ENCODE data around the gene ALCAM. TPM values are rescaled to one million over a fixed set of nuclear protein-coding genes. Genes with fewer than 3 reads are reported as not detected.

Gene ALCAM
- total RNA-seq, 1 donor from 2014 or later, result 115 TPM

DNA sequence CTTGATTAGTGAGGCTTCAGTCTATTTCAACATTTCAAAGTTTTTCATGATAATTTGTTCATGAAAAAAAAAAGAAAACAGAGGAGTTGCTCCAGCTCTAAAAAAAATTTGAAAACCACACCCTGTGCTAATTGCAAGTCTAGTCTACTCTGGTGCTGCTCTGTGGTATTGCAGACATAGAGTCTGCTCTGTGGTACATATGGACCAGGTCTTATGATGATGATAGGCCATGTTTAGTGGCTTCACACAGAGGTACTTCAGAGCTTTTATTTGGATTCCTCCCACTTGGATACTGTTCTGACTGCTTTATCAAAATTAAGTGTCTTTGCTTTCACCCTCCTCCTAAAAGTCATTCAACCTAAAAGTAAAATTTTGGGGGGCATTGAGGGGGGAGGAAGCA is 160.8 kb downstream of the ALCAM start:
- DNase-seq (ENCODE audit: low spot score), result no peak

DNA sequence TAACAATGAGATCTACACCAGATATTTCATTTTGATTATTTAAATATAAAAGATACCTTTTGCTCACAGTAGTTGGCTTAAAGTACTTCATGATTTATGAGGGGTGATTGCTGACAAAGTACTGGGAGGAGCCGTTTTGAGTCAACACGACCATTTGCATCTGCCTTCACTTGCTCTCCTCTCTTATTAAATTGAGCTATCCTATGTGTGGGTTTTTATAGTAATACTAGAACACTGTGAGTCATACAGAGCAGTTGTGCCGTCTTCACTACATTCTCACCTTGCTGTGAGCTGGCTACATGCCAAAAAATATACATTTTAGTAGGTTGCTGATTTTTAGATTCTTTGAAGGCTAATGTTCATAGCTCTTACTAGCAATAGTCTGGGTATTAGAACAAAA is 161.2 kb downstream of the ALCAM start:
- peak; percentile 19 for DNase-seq (ENCODE audit: low spot score)

DNA sequence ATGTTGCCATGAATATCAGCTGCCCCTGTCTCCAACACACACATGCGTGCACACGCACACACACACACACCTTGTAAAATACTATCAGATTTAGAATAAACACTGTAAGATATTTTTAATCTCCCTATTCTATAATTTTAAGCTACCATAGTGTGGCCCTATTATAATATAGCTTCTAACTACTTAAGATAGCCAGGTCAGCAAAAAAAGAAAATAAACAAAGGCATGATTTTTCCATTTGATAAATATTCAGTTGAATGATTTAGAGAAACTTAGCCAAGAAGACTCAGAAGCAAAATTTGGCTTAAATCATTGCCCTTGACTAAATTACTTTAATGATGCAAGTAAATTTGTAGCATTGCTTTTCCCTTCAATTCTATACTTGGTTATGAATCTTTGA is 162.2 kb downstream of the ALCAM start:
- no peak for DNase-seq (ENCODE audit: low spot score)

DNA sequence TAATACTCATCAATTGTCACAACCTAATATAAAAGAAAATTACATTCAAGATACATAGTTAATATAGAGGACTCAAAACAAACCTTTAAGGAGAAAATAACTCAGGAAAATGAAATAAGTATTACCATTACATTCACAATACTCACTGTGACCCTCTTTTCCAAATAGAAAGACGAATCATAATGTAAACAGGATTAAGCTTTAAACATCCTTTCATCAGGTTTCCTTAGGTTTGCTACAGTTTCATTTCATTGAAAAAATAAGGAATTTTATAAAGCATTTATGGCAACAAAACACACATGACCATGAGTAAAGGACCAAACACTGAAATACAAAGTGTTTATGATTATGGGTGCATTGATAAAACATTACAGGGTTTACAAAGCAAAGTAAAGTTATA is 162.7 kb downstream of the ALCAM start:
- no peak for DNase-seq (ENCODE audit: low spot score)

DNA sequence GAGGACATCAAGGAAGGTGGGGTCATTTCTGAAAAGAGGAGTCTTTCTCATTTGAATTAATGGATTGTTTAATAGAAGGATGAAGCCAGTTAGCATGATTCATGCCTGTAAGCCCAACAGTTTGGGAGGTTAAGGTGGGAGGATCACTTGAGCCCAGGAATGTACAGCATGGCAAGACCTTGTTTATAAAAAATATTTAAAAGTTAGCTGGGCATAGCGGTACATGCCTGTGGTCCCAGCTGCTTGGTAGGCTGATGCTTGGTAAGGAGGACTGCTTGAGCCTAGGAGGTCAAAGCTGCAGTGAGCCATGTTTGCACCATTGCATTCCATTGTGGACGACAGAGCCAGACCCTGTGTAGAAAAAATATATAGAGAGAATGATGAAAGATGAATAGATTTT is 165.5 kb downstream of the ALCAM start:
- no peak for DNase-seq (ENCODE audit: low spot score)

DNA sequence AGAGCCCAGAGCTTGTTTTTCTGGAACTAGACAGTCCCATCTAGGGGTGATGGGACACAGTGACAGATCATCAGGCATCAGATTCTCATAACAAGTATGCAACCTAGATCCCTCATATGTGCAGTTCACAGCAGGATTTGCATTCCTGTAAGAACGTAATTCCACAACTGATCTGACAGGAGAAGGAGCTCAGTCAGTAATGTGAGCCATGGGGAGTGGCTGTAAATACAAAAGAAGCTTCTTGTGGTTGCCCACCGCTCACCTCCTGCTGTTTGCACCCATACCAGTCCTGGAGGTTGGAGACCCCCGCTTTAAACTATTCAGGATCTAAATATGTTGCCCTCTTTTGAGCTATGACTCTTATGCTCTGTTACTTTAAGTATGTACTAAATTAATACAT is 167.3 kb downstream of the ALCAM start:
- DNase-seq (ENCODE audit: low spot score), result no peak

DNA sequence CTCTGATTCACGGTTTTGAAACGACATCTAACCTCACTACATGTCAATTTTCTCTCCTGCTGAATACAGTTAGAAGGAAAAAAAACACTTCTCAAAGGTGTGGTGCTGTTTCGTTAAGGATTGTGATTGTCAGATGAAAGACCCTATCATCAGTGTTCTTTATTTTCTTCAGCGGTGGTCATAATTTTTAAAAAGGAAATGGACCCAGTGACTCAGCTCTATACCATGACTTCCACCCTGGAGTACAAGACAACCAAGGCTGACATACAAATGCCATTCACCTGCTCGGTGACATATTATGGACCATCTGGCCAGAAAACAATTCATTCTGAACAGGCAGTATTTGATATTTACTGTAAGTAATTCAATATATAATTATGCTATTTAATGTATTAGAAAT is 167.8 kb downstream of the ALCAM start:
- DNase-seq (ENCODE audit: low spot score), result no peak

DNA sequence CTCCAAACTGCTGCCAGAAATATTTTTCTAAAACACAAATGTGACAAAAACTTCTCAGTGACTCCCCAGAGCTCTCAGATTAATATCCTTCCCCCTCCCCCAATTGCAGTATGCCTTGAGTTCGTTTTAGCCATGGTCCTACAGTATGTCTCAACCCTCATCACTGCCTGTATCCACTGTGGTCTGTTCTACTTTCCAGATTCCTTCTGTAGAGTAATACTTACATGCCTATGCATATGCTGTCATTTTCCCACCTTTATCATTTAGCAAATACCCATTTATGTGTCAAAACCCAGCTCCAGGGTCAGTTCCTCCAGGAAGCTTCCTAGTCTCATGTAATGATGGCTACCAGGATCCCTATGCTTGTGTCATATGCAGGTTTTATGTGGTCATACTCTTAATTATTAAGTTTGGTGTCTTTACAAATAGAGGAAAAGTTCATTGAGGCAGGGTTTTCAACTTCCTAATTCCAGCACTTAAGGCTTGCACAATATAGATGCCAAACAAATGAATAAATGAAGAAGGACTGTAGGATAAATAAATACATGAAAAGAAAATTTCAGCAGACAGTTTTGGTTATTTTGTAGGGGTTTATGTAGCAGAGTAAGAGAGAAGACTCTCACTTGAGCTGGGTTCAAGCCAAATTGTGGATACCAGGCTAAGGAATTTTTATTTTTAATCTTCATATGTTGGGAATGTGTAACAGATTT is 170.8 kb downstream of the ALCAM start:
- no peak for DNase-seq (ENCODE audit: low spot score)

DNA sequence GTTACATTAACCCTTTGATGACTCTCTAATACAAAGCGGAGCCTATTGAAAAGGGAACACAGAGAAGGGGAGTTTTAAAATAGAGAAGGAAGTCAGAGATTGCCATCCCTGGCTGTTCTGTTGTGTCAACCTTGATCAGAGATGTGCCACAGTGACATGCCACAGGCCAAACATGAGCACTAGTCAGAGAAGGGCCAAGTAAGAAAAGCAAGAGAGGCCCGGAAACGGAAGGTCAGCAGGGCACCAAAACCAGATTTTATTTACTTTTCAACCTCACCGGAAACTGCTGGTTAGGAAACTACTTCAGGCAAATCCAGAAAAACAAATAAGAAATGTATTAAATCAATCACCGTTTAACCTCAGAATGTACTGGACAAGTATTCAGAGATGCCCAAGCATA is 171.8 kb downstream of the ALCAM start:
- no peak for DNase-seq (ENCODE audit: low spot score)

DNA sequence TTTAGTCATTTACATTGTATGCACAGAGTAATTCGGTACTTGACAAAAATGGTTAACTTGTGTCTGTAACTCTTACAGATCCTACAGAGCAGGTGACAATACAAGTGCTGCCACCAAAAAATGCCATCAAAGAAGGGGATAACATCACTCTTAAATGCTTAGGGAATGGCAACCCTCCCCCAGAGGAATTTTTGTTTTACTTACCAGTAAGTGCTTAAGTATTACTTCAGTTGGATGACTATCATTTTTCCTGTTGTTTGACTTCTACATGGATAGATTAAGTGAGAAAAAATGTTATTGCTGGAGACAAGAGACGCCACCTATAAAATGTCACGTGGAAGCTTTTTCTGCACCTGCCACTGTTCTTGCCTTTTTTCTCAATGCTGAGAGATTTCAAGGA is 173.2 kb downstream of the ALCAM start:
- no peak for DNase-seq (ENCODE audit: low spot score)

DNA sequence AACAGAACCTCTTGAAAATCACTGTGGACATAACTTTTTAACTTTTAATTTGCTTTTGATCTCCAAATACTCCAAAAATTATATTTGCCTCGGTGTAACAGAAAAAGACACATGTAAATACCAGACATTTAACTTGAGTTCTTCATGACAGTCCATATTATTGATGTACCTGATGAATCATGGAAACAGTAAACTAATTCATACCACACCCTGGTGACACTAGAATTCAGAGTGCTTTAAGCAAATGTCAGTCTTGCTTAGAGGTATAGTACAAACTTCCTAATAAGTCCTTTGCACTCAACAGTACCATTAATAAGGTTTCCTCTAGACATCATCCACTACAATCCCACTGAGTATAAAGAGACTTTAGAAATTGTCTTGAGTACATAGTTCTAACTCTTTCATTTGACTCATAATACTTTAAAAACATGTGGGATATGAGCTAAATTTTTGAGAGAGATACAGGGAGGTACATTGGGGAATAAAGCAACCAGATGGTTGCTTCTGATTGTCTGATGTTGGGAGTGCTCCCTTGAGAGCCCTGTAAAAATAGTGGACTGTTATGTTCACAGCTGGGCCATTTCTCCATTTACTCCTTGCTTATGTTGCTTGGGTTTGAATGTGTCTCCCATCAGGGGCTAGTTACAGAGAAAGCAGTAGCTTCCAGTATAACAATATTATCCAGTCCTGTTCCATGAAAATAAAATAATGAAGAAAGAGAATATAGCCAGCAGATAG is 175.7 kb downstream of the ALCAM start:
- no peak for DNase-seq (ENCODE audit: low spot score)

DNA sequence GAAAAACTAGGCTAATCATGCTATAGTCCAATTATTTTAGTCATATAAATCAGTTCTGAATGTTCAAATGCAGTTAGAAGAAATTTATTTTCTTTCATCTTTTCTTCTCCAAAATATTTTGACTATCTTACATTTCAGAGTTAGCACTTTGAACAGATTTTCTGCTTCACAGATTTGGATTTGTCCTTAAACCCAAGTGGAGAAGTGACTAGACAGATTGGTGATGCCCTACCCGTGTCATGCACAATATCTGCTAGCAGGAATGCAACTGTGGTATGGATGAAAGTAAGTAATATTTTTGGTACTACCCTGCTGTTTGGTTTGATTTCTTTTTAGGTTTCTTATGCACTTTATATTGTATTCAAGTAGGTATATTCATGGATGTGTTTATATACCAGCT is 178.3 kb downstream of the ALCAM start:
- DNase-seq (ENCODE audit: low spot score), result no peak

DNA sequence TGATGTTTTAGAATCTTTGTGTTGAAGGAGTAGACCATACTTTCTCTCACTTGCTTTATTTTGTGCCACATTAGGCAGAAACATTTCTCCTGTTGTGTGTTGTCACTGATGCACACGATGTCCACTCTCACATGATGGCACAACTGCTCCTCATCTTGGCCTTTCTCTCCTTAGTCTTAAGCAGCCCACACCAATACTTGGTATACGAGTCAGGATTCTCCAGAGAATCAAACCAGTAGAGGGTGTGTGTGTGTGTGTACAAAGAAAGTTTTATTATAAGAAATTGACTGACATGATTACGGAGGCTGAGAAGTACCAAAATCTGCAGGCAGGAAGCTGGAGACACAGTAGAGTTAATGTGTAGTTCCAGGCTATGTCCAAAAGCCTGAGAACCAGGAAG is 187.1 kb downstream of the ALCAM start:
- DNase-seq (ENCODE audit: low spot score), result no peak

DNA sequence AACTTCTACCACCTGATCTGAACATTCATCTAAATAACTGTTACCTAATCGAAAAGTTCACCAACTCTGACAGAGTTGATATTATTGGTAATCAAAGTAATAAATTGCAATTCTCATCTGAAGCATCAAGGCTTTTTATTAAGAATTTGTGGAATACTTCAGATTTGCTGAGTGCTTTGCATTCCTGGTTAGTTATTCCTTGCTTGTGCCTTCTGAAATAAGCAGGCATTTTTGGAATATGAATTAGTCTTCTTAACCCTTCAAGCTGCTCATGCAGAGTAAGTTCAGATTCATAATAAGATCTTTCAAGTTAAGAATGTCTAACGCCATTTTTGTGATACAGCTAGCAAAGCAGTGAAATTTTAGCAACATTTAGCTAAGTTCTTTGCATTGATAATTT is 188.5 kb downstream of the ALCAM start:
- DNase-seq (ENCODE audit: low spot score), result no peak

DNA sequence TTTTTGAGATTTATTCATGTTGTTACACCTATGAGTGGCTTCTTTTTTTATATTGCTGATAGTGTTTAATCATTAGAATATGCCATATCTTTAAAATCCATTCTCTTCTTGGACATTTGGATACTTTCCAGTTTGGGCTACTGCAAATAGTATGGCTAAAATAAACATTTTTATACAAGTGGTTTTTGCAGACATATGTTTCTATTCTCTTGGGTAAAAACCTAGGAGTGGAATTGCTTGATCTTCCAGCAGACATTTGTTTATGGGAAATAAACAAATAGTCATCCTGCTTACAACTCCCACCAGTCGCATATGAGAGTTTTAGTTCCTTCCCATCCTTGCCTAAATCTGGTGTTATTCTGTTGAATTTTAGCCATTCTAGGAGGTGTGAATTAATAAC is 193.1 kb downstream of the ALCAM start:
- no peak for DNase-seq (ENCODE audit: low spot score)

DNA sequence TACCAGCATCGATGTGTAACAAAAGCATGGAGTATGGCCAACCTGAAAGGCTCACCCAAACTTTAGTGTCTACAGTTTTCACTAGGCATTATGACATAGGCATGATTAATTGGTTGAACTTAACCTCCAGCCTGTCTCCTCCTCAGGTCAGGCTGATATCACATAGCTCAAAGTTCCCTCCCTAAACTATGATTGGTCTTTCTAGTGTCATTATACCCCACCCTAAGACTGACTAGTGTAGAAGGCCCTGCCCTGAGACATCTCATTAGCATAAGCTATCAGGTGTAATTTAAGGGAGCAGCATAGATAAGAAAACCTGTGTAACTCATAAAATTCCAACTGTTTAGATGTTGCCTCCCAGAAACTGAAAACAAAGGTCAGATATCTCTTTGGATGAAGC is 195.2 kb downstream of the ALCAM start:
- DNase-seq (ENCODE audit: low spot score), result no peak

DNA sequence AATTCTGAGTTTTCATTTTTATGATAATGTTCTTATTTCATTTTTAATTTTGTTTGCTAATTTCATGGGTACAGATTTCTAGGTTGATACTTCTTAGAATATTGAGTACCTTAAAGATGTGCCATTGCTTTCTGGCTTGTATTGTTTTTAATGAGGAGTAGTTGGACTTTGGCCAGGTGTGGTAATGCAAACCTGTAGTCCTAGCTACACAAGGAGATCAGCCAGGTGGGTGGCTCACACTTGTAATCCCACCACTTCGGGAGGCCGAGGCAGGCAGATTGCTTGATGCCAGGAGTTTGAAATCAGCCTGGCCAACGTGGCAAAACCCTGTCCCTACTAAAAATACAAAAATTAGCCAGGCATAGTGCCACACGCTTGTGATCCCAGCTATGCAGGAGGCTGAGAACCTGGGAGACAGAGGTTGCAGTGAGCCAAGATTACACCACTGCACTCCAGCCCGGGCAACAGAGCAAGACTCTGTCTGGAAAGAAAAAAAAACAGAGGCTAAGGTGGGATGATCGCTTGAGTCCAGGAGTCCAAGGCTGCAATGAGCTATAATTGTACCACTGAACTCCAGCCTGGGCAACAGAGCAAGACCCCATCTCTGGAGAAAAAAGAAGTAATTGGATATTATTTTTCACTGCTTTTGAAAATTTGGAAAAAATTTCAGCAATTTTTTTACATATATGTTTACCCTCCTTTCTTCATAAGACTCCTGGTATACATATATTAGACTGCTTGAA is 198.0 kb downstream of the ALCAM start:
- DNase-seq (ENCODE audit: low spot score), result no peak

DNA sequence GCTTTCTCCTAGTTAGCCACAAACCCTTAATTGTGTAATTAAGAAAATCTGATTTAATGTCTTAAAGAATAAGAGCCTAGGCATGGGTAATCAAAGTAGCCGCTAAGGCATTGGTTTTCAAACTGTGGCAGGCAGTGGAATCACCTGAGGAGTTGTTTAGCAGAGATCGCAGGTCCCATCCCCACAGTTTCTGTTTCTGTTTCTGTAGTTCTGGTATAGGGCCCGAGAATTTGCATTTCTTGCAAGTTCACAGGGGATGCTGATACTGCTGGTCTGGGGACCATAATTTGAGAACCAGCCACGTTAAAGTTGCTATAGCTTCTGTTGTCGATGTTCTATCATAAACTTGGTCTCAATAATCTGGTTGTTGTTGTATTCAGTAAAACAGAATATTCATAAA is 204.3 kb downstream of the ALCAM start:
- DNase-seq (ENCODE audit: low spot score), result no peak

DNA sequence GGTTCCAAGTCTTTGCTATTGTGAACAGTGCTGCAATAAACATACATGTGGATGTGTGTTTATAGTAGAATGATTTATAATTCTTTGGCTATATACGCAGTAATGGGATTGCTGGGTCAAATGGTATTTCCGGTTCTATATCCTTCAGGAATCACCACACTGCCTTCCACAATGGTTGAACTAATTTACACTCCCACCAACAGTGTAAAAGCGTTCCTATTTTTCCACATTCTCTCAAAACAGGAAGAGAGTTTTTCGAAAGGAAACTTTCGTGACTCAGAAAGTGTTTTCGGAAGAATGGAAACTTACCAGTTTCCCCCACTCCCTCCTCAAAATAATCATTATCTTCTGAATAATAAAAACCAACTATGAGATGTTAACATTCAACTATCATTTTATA is 205.8 kb downstream of the ALCAM start:
- DNase-seq (ENCODE audit: low spot score), result no peak

DNA sequence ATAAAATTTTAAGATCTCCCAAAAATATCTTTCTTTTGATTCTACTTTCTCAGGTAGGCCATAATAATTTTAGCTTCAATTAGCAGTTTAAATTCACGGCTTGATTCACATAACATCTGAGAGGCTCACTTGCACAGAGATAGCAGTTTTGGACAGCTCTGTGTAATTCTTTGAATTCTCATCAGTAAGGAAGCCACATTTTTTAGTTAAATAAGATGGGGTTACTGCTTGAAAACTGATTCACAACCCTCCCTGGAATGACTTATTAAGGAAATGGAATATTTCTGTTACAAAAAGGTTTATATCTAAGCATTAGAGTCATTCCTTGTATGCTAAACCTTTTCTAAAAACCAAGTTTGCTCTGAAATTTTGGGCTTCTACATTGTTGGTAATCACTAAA is 212.7 kb downstream of the ALCAM start:
- peak; percentile 3 for DNase-seq (ENCODE audit: low spot score)

DNA sequence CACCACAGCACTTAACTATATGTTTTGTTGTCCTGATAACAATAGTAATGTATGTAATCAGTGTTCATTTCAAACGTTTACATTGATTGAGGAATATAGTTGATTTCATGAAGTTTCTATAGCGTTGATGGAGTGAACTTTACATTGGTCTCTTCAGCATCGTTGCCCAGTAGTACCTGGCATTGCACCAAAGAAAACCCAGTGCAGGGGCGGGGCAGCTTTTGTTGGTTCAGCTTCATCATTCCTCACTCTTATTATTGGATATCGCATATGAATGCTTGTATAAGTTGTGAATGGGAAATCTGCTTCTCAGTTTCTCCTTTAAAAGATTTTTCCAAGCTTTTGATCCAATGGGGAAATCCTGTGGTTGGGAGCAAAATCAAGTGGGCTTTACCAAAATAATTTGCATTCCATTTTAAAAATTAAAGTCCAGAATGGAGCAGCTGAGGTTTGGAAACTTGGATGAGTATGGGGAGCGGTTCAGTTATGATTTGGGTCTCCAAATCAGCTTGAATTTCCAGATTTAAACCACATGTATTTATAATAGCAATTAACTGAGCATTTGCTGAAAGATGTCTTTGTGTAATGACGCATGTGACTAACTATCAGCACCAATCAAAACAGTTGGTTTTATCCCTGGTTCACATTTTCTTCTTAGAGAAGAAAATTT is 213.7 kb downstream of the ALCAM start:
- DNase-seq (ENCODE audit: low spot score), result peak; percentile 7

DNA sequence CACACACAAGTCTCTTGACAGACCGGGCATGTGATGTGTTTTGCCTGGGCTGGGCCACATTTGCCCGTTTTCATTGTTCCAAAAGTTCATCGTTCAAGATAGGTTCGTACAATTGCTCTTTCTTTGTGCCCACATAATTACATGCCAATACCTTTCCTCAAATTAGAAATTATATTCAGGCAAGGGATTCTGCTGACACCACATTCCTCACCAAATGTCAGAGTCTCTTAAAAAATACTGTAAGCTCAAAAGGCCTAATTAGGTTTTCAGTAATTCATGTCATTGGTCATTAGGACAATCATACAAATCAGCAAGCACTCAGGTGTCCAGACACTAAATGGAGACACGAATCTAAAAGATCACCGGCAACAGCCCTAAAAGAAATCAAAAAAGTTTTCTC is 215.3 kb downstream of the ALCAM start:
- DNase-seq (ENCODE audit: low spot score), result no peak
